Activated CD8-positive, alpha-beta memory T cell treated with anti-CD3 and anti-CD28 coated beads, Interleukin-2, amount 50 U/mL, for 4 hours (primary cell): ENCODE results near the gene PHLDB1.

Source experiments
- DNase-seq: peaks from one replicate; pipeline ENCODE4 v3.0.0-alpha.2; 2020

Gene PHLDB1

DNA sequence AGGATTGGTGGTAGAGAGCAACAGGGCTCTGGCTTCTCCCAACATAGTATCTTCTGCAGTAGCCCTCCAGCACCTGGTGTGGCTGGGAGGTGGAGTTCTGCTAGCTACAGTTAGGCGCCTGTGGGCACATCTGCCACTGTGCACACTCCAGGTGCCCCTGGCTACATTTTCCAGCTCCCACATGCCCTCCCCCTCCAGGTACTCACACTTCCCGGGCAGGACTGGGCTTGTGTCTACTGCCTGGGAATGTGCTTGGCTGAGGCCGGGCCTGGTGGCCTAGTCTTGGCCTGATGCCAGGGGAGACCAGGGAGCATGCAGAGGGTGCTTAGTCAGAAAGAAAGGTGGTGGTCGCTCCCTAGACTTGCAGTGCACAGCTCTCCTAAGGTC lies 15.8 kb downstream of the PHLDB1 start:
- DNase-seq = no peak

DNA sequence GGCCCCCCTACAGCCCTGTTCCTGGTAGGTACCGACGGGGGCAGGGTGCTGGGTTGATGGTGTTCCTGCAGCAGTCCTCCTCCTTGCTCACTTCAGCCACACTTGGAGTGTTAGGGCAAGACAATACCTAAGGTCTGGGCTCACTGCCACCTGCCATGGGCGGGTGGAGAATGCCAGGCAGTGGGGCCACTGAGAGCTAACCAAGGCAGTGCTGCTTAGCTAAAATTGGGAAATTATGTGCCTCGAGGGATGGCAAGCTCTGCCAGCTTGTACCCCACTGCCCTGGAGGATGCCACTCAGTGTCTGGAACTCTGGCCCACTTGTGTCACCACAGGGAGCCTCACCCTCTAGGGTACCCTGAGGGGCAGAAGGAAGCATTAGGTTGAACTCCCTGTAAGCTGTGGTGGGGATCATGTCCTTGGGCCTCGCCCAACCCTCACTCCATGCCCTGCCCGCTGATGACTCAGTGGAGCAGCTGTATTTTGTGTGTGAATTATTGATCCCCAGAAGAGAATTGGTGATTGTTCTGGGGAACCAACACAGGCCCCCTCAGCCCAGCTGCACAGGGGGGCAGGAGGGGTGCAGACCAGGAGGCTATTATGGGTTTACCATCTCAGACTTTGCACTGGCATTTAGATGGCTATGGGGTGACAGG lies 17.7 kb downstream of the PHLDB1 start:
- DNase-seq = no peak

DNA sequence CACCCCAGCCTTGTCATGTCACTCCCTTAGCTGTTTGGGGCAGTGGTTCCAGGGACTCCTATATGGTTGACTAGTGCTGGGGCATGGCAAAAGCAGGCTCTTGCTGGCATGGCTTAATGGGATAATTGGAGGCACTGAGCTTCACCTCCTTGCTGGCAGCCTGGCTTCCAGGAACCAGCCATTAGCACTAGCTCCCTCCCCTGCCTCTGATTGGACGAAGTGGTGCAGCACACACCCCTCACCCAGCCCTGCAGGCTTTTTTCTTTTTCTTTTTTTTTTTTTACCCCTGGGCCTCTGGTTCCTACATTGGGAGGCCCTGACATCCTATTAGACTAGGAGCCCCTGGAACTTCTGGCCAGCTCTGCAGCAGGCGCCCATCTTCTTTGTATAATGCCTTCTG lies 18.6 kb downstream of the PHLDB1 start:
- DNase-seq = no peak

DNA sequence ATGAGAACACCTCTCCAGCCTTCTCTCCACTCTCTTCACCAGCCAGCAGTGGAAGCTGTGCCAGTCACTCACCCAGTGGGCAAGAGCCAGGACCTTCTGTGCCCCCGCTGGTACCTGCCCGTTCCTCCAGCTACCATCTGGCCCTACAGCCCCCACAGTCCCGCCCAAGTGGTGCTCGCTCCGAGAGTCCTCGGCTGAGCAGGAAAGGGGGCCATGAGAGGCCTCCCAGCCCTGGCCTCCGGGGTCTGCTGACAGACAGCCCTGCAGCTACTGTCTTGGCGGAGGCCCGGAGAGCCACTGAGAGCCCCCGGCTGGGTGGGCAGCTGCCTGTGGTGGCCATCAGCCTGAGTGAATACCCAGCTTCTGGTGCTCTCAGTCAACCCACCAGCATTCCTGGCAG lies 20.2 kb downstream of the PHLDB1 start:
- no peak for DNase-seq

DNA sequence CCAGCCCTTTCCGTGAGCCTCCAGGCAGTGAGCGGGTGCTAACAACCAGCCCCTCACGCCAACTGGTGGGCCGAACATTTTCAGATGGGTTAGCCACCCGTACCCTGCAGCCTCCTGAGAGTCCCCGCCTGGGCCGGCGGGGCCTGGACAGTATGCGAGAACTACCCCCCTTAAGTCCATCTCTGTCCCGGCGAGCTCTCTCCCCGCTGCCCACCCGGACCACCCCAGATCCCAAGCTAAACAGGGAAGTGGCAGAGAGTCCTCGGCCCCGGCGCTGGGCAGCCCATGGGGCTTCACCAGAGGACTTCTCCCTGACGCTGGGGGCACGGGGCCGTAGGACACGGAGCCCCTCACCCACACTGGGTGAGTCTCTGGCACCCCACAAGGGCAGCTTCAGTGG lies 20.6 kb downstream of the PHLDB1 start:
- DNase-seq = no peak

DNA sequence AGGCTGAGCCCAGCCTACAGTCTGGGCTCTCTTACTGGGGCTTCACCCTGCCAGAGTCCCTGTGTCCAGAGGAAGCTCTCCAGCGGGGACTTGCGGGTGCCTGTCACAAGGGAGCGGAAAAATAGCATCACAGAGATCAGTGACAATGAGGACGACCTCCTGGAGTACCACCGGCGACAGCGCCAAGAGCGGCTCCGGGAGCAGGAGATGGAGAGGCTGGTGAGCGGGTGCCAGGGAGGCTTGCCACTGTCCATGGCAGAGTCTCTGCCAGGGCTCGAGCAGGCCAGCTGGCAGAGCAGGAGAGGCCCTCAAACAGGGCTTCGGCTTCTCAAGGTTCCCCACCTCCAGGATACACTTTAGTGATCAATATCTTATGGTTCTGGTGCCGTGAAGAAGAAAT lies 21.0 kb downstream of the PHLDB1 start:
- no peak for DNase-seq

DNA sequence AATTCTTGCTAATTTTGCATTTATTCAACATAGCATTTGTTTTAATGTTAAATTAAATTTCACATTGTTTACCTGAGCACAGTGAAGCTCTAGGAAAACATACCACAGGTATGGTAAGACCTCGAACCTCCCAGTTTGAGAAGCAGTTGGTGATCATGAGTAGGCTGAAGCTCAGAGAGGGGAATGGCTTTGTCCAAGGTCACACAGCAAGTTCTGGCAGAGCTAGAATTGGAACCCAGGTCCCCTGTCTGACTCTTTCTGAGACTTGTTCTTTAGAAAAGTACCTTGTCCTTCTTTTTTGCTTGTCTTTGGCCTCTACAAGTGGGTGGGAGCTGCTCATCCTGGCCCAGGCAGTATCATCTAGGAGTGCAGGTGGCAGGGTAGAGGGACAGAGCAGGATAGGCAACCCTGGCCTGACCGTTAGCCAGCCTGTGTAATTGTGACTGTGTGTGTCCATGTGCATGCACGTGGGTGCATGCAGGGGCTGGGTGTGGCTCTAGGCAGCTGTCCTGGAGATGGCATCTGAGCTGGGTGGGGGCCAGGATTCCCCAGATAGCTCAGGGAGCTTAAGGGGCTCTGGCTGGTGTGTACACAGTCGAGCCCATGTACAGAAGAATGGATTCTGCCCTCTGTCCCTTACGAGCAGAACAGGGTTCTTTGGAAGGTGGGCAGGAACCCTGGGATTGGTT lies 21.6 kb downstream of the PHLDB1 start:
- no peak for DNase-seq

DNA sequence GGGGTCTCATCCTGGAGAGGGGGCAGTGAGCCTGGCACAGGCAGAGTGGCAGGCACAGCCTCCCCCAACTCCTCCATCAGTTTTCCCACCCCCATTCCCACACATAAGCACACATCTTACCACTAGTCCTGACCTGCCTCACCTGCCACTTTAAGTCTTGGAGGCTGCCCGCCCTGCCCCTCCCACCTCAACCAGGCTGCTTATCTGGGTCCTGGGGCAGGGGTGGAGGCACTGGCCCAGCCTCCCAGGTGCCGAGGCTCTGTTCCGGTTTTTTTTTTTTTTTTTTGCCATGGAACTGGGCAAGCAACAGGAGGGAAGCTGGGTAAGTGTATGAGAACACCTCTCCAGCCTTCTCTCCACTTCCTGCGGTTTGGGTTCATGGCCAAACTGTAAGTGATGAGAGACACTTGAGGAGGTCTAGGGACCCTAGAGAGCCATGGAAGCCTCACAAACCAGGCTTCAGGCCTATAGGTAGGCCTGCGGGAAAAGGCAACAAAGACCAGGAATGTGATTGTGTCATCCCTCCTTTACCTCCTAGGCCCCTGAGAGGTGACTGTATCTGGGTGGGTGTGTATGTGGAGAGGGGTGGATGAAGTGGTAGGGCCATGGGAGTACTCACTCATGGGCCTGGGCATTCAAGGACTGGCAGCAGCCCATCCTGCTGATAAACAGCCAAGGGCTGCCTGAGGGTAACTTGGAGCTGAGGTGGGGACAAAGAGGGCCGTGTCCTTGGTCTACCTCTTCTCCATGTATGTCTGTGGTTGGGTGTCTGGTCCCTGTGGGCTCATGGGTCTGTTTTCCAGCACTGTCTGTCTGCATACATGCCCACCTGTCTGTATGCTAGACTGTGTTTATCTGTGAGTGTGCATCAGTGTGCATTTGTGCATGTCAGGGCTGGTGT lies 22.6 kb downstream of the PHLDB1 start:
- no peak for DNase-seq

DNA sequence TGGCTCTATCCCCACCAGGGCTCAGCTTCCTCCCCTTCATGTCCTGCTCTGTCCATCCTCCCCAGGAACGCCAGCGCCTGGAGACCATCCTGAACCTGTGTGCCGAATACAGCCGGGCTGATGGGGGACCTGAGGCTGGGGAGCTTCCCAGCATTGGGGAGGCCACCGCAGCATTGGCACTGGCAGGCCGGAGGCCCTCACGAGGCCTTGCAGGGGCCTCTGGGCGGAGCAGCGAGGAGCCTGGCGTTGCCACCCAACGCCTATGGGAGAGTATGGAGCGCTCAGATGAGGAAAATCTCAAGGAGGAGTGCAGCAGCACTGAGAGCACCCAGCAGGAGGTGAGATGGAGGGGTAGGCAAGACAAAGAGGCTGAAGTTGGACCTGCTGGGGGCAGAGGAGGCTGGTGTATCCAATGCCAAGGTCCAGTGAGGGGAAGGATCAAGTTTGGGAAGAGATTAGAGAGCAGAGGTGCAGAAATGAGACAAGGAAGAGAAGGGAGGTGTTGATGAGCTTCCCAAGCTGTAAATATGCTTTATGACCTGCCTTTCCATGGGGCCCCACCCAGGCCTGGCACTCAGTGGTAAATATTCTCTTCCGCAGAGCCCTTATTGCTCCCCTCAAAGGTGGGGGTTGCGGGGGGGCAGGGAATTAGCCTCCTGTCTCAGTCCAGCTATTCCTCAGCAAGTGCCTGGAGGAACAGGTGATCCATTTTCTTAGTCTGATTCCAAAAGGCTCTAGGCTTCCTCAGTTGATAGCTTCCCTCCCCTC lies 23.9 kb downstream of the PHLDB1 start:
- DNase-seq = no peak

DNA sequence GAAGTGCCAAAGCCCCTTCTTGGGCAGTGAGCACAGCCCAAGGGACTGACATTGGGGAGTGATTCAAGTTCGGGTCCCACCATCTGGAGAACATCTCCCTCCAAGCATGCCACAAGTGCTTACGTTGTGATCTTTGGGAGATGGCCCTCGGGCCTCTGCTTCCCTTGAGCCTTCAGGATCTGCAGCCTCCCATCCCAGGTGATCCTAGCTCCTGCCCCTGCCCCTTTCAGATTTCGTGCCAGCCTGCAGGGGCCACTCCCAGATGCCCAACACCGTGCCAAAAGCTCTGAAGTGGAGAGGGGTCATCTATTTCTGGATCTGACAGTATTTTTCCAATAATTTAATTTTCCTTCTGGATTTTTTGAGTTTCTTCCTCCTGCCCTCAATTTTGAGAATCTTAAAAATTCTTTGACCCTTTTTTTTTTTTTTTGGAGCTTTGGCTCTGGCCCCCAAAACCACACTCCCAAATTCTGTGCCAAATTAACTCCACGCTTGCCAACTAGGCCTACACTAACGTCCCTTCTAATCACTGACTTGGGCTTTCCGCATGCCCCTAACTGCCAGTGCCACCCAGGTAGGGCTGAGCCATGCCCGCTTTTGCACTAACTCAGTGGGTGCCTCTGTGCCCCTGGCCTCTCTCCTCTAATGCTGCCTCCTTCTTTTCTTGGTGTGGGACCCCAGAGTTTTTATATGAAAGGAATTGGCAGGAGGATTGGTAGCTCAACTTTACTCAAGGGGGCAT lies 25.3 kb downstream of the PHLDB1 start:
- no peak for DNase-seq

DNA sequence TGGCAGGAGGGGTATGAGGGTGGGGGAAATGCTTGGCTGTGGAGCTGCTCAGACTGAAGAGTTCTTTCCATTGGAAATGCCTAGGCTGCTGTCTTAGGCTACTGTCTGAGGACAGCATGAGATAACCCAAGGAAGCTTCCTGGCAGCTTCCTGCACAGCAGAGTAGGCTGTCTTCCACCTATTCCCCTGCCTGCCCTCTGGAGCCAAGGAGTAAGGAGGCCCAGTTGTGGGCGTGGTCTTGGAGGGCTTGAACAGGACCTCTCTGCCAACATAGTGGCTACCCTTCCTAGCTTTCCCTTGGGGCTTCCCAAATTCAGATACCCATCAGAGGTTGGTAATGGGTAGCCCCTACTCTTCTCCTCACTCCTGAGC lies 25.9 kb downstream of the PHLDB1 start:
- no peak for DNase-seq

DNA sequence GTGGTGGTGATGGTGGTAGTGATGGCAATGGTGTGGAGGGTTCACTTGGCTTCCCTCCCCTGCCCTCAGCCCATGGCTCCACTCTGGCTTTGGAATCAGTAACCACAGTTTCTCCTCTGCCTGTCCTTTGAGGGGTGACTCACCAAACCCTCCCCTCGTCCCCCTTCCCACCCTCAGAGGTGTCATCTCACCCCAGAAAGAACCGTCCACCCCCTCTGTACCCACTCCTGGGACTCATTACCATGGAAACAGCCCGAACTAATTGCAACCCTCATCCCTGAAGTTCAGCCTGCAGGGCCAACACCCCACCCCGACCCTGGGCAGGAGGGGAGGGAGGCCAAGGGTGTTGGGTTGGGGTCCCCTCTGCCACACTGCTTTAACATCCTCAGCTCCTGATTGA lies 26.6 kb downstream of the PHLDB1 start:
- no peak for DNase-seq

DNA sequence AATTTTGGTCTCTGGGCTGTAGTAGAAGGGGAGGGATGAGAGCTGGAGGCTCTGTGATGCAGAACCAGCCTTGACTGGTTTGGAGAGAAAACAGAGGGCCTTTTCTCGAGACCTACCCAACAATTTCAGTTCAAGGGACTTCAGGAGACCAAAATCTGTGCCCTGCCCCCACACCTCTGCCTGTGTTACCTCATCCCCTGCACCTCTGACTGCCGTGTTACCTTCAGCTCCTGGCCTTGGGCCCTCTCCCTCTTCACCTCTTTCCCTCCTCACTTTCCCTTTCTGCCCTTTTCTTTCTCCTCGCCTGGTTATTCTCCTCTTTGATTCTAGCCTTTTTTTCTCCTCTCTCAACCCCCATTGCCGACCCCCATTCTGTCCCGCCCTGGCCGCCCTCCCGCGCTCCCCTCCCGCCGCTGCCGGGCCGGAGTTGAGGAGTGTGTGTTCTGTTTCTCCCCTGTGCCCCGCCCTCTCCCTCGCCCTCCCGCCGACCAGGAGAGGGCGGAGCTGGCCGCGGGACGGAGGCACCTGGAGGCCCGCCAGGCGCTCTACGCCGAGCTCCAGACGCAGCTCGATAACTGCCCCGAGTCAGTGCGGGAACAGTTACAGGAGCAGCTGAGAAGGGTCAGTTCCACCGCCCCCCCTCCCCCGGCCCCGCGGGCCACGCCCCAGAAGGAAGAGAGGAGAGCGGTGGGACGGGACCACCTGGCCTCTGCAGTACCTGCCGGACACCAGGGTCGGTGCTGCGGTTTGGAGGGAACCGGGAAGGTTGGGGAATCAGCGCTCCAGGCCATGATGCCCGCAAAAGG lies 27.2 kb downstream of the PHLDB1 start:
- no peak for DNase-seq

DNA sequence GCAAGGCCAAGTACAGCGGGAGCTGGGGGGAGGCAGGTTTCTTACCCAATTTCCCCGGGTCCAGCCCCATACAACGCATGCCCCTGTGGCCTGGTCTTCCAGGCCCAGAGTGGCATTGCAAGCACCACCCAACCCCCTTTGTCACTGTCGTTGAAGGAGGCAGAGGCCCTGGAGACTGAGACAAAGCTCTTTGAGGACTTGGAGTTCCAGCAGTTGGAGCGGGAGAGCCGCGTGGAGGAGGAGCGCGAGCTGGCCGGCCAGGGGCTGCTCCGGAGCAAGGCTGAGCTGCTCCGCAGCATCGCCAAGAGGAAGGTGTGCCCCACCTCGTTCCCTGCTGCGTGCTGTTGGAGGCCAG lies 27.8 kb downstream of the PHLDB1 start:
- no peak for DNase-seq

DNA sequence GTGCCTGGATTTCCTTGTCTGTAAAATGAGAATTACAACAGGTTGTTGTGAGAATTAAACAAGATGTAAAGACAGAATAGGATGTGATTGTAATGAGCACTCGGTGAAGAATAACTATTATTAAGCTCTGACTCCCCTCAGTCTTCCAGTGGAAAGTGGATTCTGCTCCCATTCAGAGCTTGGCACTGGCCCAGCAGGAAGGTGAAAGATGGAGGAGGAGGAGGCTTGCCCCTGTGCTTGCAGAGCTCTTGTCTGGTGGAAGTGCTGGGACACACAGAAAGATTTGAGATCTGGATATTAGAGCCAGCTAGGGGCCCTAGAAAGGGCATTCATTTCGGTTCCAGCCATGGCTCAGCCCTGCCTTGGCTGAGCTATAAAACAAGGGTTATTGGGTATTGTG lies 28.2 kb downstream of the PHLDB1 start:
- no peak for DNase-seq

DNA sequence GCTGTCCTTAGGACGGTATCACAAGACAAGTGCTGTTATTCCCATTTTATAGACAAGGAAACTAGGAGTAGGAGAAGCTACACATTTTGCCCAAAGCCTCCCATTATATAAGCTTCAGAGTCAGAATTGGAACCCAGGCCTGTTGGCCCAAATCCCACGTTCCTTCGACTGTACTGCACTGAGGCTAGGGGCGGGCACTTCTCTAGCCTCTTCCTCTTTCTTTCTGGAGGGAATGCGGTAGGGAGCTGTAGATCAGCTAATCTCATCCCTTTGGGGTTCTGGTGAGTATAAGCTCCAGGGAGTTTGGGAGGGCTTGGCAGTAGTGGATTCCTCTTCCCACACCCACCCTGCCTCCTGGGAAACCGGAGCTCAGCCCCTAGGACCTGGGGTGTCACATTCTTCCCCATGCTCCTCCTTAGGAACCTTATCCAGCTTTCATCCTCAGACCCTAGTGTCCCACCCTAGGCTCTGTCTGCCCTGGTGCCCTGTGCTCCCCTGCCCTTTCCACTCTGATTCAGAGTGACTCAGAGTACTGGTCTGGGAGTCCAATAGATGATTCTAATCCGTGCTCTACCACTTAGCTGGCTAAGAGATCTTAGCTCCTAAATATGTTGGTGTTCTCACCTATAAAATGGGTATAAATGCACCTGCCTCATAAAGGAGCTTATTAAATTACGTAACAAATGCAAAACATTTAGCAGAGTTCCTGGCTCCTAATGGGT lies 29.3 kb downstream of the PHLDB1 start:
- no peak for DNase-seq

DNA sequence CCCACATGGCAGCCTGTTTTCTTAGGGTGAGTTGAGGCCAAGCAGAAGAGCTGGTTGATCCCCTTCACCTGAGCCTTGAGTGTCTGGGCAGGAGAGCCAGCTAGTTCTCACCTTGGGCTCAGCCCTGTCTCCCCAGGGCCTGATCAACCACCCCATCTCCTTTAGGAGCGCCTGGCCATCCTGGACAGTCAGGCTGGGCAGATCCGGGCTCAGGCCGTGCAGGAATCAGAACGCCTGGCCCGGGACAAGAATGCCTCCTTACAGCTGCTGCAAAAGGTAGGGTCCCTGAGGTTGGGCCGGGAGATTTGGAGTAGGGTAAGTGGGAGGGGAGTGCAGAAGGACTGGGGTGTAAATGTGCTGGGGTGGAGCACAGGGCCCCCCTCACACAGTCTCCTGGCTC lies 31.3 kb downstream of the PHLDB1 start:
- no peak for DNase-seq

DNA sequence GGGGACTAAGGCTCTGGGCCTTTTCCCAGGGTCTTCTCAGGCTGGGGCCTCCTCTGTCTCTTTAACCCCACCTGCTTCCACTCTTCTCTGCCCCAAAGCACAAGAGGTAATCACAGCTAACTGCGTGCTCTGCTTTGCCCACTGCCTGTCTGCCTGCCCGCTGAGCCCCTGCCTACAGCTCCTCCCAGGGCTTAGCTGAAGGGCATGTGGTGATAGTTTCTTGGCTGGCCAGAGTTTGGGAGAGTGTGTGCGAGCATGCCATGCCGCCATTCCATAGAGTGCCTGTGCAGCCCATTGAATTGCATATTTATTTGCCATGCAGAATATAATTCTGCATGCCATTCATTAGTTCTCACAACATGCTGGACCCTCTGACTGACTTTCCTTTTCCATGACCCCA lies 32.5 kb downstream of the PHLDB1 start:
- DNase-seq = no peak

DNA sequence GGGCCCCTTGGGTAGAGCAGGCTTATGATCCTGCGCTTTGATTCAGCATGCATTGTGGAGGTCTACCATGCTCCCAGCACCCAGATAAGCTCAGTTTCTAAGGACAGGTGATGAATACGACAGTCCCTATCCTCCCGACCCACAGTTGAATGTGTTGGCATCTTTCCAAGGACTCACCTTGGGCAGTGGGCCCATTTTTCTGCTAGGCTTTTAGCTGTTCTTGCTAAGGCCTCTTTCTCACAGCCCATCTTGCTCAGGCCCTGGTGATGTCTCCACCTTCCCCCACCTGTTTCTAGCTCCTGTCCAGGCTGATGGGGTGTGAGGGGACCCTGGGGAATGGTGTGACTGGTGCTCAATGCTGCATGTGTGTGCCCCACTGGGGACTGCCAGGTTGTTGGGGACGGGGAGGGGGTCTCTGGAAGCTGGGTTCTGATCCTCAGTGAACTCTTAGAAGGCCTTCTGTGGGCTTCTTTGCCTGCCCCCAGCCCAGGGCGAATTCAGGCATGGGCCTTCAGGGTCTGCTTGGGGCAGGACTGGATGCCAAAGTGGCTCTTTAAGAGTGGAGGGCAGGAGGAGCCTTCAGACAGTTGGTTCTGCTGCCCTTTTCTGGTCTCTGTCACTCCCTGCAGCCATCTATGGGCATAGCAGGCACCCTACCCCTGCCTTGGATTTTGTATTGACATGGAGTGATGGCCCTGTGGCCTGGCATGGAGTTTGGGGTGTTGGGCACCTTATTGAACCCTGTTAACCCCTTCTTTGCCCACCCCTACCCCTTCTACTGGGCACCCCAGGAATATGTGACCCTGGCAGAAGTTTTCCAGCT lies 33.1 kb downstream of the PHLDB1 start:
- DNase-seq = no peak

DNA sequence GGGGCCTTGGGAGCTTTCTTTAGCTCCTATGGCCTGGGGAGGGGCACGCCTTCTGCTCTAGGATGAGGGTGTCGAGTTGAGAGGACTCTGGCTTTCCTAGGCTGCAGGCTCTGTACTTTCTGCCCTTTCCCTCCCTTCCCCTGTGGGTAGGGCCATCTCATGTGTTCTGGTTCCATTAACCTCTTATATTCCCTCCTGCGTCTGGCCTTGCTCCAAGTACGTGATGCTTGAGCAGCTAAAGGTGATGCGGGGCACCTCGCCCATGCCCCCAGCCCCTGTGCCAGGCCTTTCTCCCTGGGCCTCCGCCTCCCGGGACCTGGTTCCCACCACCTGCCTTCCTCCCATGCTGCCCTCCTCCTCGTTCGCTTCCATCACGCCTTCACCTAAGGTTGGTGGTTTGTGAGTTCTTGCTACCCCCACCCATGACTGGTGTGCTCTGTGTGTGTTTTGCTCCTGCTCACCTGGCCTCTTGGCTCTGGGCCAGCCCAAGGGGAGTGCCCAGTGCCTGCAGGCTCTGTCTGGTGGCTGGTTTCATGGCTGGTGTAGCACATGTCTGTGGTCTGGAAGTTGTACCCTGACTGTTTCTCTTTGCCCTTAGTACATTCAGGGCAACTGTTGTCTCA lies 34.1 kb downstream of the PHLDB1 start:
- DNase-seq = no peak
